ENCODE results near the gene SMIM21.

The SMIM21 gene

GRCh38 chr18:75422341-75422910 is 5.1 kb downstream of the SMIM21 start:
- DNase-seq (ENCODE audit: low spot score) = no peak

DNA sequence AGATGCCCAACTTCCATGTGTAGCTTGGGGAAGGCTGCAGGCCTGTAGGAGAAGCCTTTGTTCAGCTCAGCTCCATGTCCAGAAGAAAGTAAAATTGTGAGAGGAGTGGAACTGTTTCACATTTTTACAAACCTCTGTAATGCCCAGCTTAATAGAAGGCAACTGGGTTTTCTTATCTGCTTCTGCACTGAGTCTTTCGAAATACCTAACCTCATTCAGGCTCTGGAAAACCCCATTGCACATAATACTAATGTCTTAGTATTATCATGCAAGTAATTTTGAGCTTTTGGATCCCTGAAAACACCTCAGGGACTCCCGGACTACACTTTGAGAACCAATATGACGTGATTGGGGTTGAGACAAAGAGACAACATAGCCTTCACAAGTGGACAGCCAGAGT is 5.8 kb downstream of the SMIM21 start:
- no peak for DNase-seq (ENCODE audit: low spot score)

GRCh38 chr18:75418293-75419005 is 9.1 kb downstream of the SMIM21 start:
- DNase-seq (ENCODE audit: low spot score) = no peak

GRCh38 chr18:75410611-75411010 is 16.9 kb downstream of the SMIM21 start:
- DNase-seq (ENCODE audit: low spot score) = no peak

- DNase-seq (ENCODE audit: low spot score) = no peak
Observed at GRCh38 chr18:75409806-75410205, 17.7 kb downstream of the SMIM21 start.

- no peak for DNase-seq (ENCODE audit: low spot score)
Observed at GRCh38 chr18:75408554-75409506, 18.7 kb downstream of the SMIM21 start.

DNA sequence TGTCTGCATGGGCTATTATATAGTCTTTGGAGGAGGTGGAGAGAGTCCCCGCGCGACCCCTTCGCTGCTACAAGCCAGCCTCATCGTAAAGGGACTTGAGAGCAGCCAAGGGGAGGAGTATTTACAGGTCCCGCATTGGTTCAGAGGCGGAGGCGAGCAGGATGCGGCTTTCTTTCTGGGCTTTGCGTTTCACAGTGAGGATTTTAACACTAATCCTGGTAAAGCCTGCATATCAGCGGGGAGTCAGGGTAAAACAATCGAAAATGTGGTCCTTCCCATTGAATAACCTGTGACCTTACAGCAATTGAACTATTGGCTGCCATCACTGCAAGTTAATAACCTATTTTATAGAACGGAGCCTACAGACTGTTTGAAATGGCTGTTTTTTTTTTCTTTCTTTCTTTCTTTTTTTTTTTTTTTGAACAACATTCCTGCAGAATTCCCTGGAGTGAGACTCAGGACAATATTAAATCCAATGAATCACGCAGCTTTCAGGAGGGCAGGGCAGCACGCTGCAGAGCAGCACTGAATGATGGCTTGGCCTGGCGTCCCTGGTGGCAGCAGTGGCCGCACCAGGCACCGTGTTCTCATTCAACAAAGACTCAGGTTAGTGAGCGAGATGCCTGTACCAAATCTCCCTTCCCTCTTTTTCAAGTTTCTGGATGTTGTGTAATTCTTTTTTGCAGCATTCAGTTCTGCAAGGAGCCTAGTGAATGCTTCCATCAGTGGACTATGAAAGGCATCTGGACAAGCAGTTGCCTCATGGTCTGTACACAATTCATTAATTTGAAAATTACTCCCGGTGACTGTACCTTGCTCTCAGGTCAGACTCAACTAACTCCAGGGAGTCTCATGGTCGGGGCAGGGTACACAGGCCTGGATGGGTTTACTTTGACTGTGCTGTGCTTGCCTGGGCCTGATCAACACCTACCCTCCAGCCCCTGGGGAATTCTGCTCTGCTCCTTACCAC is 19.8 kb downstream of the SMIM21 start:
- DNase-seq (ENCODE audit: low spot score) = no peak

- DNase-seq (ENCODE audit: low spot score) = no peak
Observed at GRCh38 chr18:75406491-75407445, 20.7 kb downstream of the SMIM21 start.

- no peak for DNase-seq (ENCODE audit: low spot score)
Observed at GRCh38 chr18:75405351-75405750, 22.2 kb downstream of the SMIM21 start.

DNA sequence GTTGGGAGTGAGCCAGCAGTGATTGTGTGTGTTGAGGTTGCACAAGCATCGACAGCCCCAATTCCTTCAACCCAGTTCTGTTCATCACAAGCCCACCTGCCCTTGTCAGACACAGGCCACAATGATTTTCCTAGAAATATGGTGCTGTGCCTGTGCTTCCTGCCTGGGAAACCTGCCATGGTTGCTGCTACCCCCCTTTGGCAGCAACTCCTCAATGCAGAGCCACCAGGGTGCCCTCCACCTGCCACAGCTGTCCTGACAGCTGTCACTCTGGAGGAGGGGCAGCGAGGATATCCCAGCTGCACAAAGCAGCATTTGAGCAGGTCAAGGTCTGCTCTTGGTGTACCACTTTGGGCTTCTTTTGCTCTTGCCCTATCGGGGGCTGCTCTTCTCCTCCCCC is 27.1 kb downstream of the SMIM21 start:
- DNase-seq (ENCODE audit: low spot score) = no peak

DNA sequence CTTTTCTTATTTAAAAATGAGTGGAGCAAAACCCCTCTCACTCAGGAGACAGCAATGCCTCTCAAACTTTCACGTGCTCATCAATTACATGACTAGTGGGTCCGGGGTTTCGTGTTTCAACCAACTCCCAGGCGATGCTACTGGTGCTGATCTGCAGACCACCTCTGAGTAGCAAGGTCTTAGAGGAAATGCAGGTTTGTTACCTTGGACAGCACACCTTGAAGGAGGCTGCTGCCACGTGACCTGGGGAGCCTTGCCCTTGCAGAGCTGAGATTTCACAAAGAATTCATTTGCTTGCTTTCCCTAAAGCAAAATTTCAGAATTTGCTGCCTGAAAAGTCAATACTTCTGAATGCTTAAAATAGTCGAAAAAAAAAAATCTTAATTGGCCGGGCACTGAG is 32.4 kb downstream of the SMIM21 start:
- no peak for DNase-seq (ENCODE audit: low spot score)

- DNase-seq (ENCODE audit: low spot score) = no peak
Observed at GRCh38 chr18:75393721-75394120, 33.8 kb downstream of the SMIM21 start.

DNA sequence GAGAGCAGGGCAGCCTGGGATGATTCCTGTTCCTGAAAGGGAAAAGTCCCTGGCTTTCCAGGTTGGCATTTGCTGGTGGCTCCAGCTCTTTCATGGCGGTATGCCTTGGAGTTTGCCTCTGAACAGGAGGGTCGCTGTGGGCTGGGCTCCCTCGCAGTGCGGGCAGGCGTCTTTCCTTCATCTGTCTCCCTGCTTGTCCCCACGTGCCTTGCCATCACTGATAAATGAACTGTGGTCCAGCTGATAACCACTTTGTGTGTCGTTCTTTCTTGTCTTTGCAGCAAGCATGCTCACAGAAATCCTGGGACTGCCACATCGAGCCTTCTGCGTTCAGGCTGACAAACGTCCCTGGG is 35.3 kb downstream of the SMIM21 start:
- no peak for DNase-seq (ENCODE audit: low spot score)

- DNase-seq (ENCODE audit: low spot score) = no peak
Observed at GRCh38 chr18:75391279-75392225, 36.0 kb downstream of the SMIM21 start.

DNA sequence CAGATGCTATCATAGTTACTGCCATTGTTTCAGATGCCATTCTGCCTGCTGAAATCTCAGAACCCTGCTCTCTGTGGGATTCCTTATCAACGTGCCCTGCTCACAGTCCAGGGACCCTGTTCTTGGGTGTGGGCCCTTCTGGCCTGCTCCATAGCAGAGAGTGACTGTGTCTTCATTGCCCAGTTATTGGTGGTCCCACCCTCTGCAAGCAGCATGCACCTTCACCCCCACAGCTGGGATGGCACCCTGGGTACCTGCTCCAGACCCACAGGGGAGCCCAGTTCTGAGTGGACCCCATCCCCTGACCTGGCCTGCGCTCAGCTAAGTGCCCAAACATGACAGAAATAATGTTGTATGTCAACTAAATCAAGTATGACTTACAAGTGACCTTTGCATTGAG is 36.6 kb downstream of the SMIM21 start:
- DNase-seq (ENCODE audit: low spot score) = no peak

DNA sequence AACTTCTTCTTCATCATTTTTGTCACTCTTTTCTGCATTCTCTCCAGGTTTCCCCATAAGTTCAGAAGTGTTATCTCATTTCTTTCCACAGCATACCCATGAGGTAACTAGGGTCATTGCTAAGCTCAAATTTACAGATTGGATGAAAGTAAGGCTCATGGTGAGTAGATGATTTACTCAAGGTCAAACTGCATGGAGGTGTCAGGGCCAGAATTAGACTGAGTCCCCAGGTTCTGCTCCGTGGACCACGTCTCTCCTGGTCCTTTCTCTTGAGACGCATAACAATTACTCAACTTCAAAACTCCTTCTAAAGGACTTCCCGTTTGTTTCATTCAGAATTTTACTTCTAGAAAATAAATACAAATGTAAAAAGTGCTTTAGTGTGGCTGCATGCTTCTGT is 43.4 kb downstream of the SMIM21 start:
- no peak for DNase-seq (ENCODE audit: low spot score)

DNA sequence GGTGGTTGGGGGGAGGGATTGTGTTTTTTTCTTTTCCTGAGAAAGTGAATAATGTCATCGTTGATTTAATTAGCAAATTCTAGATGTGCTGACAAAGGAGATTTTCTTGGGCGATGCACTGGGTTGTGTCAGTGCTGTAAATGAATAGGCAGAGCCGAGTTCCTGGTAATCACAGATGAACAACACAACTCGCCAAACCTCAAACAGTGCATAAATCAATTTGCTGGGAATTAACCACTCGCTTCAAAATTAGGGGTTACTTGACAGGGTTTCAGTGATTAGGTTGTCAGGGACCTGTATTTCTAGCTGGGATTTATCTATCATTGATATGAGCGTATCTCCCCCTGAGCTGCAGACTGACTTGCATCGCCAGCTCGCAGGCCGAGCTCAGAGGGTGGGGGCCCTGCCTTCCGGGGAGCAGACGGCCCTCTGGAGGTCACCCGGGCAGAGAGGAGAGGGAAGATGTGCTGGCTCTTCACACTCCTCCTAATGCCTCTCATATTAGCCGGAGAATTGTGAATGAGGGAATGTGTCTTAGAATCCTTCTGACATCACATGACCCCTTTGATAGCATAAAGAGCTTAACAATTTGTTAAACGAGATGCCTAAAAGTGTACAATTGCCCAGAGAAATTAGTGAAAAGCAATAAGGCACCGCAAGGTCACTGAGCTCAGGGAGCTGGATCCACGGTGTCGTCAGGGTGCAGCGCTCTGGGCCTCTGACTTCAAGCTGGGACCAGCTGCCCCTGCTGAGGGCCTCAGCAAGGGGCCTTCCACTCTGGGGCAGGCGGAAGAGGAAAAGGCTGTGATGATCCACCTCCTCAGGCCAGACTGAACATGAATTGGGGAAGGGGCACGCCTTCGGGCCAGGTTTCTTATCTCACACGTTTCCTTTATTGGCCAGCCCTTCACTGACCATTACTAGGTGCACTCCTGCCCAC is 48.9 kb downstream of the SMIM21 start:
- DNase-seq (ENCODE audit: low spot score) = no peak

GRCh38 chr18:75377926-75378325 is 49.6 kb downstream of the SMIM21 start:
- DNase-seq (ENCODE audit: low spot score) = no peak
